ENCODE measurements around the gene CHST5.

GRCh38 chr16:75537776-75538175 is 1.9 kb upstream of the CHST5 start:
- no peak for TF ChIP-seq GATA3 (IDR thresholded peaks at IDR 0.05; ENCODE audit: low read depth, low read length)
- TF ChIP-seq GATA2 (IDR thresholded peaks at IDR 0.05; ENCODE audit: low read depth, low read length) = no peak
